Psoas muscle (tissue), 8 donors: Measurements from ENCODE around the gene GNG7. TPM values are rescaled to one million over a fixed set of nuclear protein-coding genes. Genes with fewer than 3 reads are reported as not detected.

Experiments
- ATAC-seq, 4 donors: fragments of 200-7000 bp; cut with Tn5 transposase; one replicate each; pipeline ENCODE4 v1.9.1; 2020; ENCODE audit warnings: moderate library complexity in 3 of 4, mild to moderate bottlenecking in 2 of 4
- DNase-seq, 2 donors: peaks; one replicate each; pipeline ENCODE4 v3.0.0-alpha.2; 2020
- H3K27ac ChIP-seq: fragments of 200-600 bp; one replicate; pipeline ENCODE4 v1.8.0; 2022
- H3K27me3 ChIP-seq, 3 donors: fragments of 200-600 bp in 1 of 3; one replicate each; pipeline versions ENCODE4 v1.6.1 to v1.8.0; 2013 to 2022; ENCODE audit warnings: low read length in 2 of 3, mild to moderate bottlenecking in 2 of 3, moderate library complexity in 1 of 3; ENCODE audit not compliant: insufficient read depth in 3 of 3
- H3K36me3 ChIP-seq, 2 donors: fragments of 200-600 bp in 1 of 2; one replicate each; pipeline versions ENCODE4 v1.6.1 to v1.8.0; 2013 to 2022; ENCODE audit warnings: low read depth in 1 of 2, mild to moderate bottlenecking in 1 of 2, moderate library complexity in 1 of 2; ENCODE audit not compliant: insufficient read depth in 1 of 2
- H3K4me1 ChIP-seq: fragments of 200-600 bp; one replicate; pipeline ENCODE4 v1.8.0; 2022
- H3K4me3 ChIP-seq: fragments of 200-600 bp; one replicate; pipeline ENCODE4 v1.8.0; 2022; ENCODE audit warnings: mild to moderate bottlenecking
- H3K9me3 ChIP-seq: fragments of 200-600 bp; one replicate; pipeline ENCODE4 v1.8.0; 2022
- CTCF ChIP-seq: fragments of 200-600 bp; IDR thresholded peaks from one replicate; pipeline ENCODE4 v1.8.0; 2022; ENCODE audit warnings: antibody characterized with exemption
- WGBS, 3 donors: extraction: QIAGEN DNeasy Blood & Tissue Kit; methylation state at CpG; one replicate each; pipeline versions ENCODE4 v1.1.6 to v1.1.7; 2013; 5-methylcytosine and 5-hydroxymethylcytosine counted together
- intact Hi-C, 2 donors: fragments of 100-400 bp; cut with DNase I; formaldehyde crosslinking; loops; one replicate each; pipeline versions ENCODE4 v1.11.0 to v1.14.2; 2022
- polyA plus RNA-seq, 3 donors: library from polyadenylated mRNA; stranded (reverse); fragments of 200-250 nt; gene quantifications; one replicate each; pipeline ENCODE4 v1.2.3, GENCODE V29; 2013
- total RNA-seq, 4 donors: library from RNA; stranded (reverse); fragmentation: NEBNext Ultra II Directional in 2 of 4; extraction: Animal tissue kit (Norgen Biotek cat#: 25700) in 2 of 4; gene quantifications; one replicate each; pipeline versions ENCODE4 v1.2.1 to v1.2.4, GENCODE V29; 2021 to 2023
- donor health status: healthy with polysubstance abuse.
- donor health status: DM: no; HTN: no; CAD: no; lungs with moderate emphysema.
- donor health status: Bipolar disorder and iron deficiency.
- donor health status: healthy.
- donor health status: DM: yes; HTN: yes; CAD: no.
- donor health status: DM: no; HTN: no; CAD: no.
- donor health status: DM: no; HTN: no; CAD: no.
- donor health status: DM: yes; HTN: yes; CAD: no.

GNG7 gene
- total and polyA plus RNA-seq, 7 donors, result 0.48 to 5.4 (median 1.2) TPM

GRCh38 chr19:2461751-2462634 is 240.5 kb downstream of the GNG7 start:
- H3K4me1 ChIP-seq, result peaks cover 8% of the 10 kb centered on the region
- H3K27ac ChIP-seq, result no peak overlapping the region
- H3K36me3 ChIP-seq, result no peaks in the 10 kb centered on the region
- ATAC-seq (peak; percentile 36 to 73 (median 46)), DNase-seq (peak; percentile 63 to 70)
- no peaks in the 10 kb centered on the region for H3K9me3 ChIP-seq
- H3K4me3 ChIP-seq, result peak overlapping the region; percentile 79
- TF ChIP-seq CTCF, result no peak
- intact Hi-C loops, result no loop called here
- WGBS, 3 donors, result 3% methylated on average over 57 to 62 of the region's 62 CpGs
- H3K27me3 ChIP-seq, result no peaks in the 10 kb centered on the region

Other genes with a start within 250 kb of the GNG7 start
- 10 to 100 TPM; 11.4 to 28.6 (median 22.7) TPM for gene LMNB2, start 245.7 kb downstream of the GNG7 start, total RNA-seq
- 10 to 100 TPM; 27.6 to 40.3 (median 38.1) TPM for gene LMNB2, start 245.7 kb downstream of the GNG7 start, polyA plus RNA-seq
- 10 to 100 TPM; 10.9 to 63.1 (median 25.6) TPM for gene GADD45B, start 226.6 kb downstream of the GNG7 start, total RNA-seq
- 10 to 100 TPM; 14.1 to 94.1 (median 19.3) TPM for gene GADD45B, start 226.6 kb downstream of the GNG7 start, polyA plus RNA-seq
- gene DIRAS1, start 18.7 kb upstream of the GNG7 start, total RNA-seq, result 10 to 100 TPM in 1 of 4 donors, 1 to 10 TPM in 3; 1.1 to 29.9 (median 4.5) TPM
- 1 to 10 TPM in 1 of 3 donors, under 1 TPM in 2; 0.13 to 5.7 (median 0.15) TPM for gene DIRAS1, start 18.7 kb upstream of the GNG7 start, polyA plus RNA-seq
- gene SLC39A3, start 37.3 kb upstream of the GNG7 start, total RNA-seq, result 10 to 100 TPM; 16.9 to 26.8 (median 20.0) TPM
- gene SLC39A3, start 37.3 kb upstream of the GNG7 start, polyA plus RNA-seq, result 10 to 100 TPM; 28.4 to 70.1 (median 32.6) TPM
- 100 to 1,000 TPM in 1 of 4 donors, 10 to 100 TPM in 3; 63.4 to 104 (median 77.8) TPM for gene SGTA, start 80.6 kb upstream of the GNG7 start, total RNA-seq
- gene SGTA, start 80.6 kb upstream of the GNG7 start, polyA plus RNA-seq, result 100 to 1,000 TPM in 2 of 3 donors, 10 to 100 TPM in 1; 99.1 to 186 (median 123) TPM
- gene THOP1, start 82.8 kb upstream of the GNG7 start, total RNA-seq, result 10 to 100 TPM; 46.0 to 60.2 (median 55.9) TPM
- 10 to 100 TPM; 58.3 to 92.2 (median 85.9) TPM for gene THOP1, start 82.8 kb upstream of the GNG7 start, polyA plus RNA-seq
- 1 to 10 TPM; 3.5 to 6.5 (median 4.5) TPM for gene ZNF554, start 117.2 kb upstream of the GNG7 start, total RNA-seq
- 1 to 10 TPM; 1.8 to 5.2 (median 3.6) TPM for gene ZNF554, start 117.2 kb upstream of the GNG7 start, polyA plus RNA-seq
- 10 to 100 TPM in 2 of 4 donors, 1 to 10 TPM in 2; 2.9 to 16.0 (median 8.5) TPM for gene ZNF555, start 138.8 kb upstream of the GNG7 start, total RNA-seq
- gene ZNF555, start 138.8 kb upstream of the GNG7 start, polyA plus RNA-seq, result 1 to 10 TPM; 1.7 to 2.4 (median 1.9) TPM
- gene ZNF556, start 164.6 kb upstream of the GNG7 start, total RNA-seq, result 10 to 100 TPM in 2 of 4 donors, under 1 TPM in 2; 0.57 to 15.6 (median 5.8) TPM
- gene ZNF556, start 164.6 kb upstream of the GNG7 start, polyA plus RNA-seq, result 1 to 10 TPM in 1 of 3 donors, under 1 TPM in 2; 0.24 to 7.7 (median 0.69) TPM
- gene ZNF57, start 198.2 kb upstream of the GNG7 start, total RNA-seq, result 1 to 10 TPM; 1.0 to 1.7 (median 1.3) TPM
- gene ZNF57, start 198.2 kb upstream of the GNG7 start, polyA plus RNA-seq, result 1 to 10 TPM in 1 of 3 donors, under 1 TPM in 2; 0.65 to 1.9 (median 0.77) TPM
- 1 to 10 TPM; 1.3 to 2.4 (median 1.3) TPM for gene ZNF77, start 242.3 kb upstream of the GNG7 start, total RNA-seq
- 1 to 10 TPM in 2 of 3 donors, under 1 TPM in 1; 0.84 to 1.9 (median 1.6) TPM for gene ZNF77, start 242.3 kb upstream of the GNG7 start, polyA plus RNA-seq